ENCODE data around the gene FAM43B.

The FAM43B gene

GRCh38 chr1:20578721-20579395 lies 26.5 kb downstream of the FAM43B start:
- DNase-seq (ENCODE audit: low read depth) = no peak
- in situ Hi-C loops (cut with HindIII; ENCODE audit: low sequenced_read_pairs) = no loop called here
- H3K4me3 ChIP-seq (ENCODE audit: low read depth, low read length) = no peak overlapping the region
- no peak for TF ChIP-seq CTCF (IDR thresholded peaks at IDR 0.05; ENCODE audit: low read depth, low read length, missing control alignments)

GRCh38 chr1:20584890-20585289 lies 32.5 kb downstream of the FAM43B start:
- in situ Hi-C loops (cut with HindIII; ENCODE audit: low sequenced_read_pairs) = no loop called here
- no peak for DNase-seq (ENCODE audit: low read depth)
- TF ChIP-seq CTCF (IDR thresholded peaks at IDR 0.05; ENCODE audit: low read depth, low read length, missing control alignments) = no peak
- H3K4me3 ChIP-seq (ENCODE audit: low read depth, low read length) = no peak overlapping the region

- no peak for TF ChIP-seq CTCF (IDR thresholded peaks at IDR 0.05; ENCODE audit: low read depth, low read length, missing control alignments)
- H3K4me3 ChIP-seq (ENCODE audit: low read depth, low read length) = no peak overlapping the region
- in situ Hi-C loops (cut with HindIII; ENCODE audit: low sequenced_read_pairs) = no loop called here
- DNase-seq (ENCODE audit: low read depth) = no peak
Measured at GRCh38 chr1:20586953-20587660, 34.7 kb downstream of the FAM43B start.

GRCh38 chr1:20587661-20588053 lies 35.3 kb downstream of the FAM43B start:
- DNase-seq (ENCODE audit: low read depth) = no peak
- no peak for TF ChIP-seq CTCF (IDR thresholded peaks at IDR 0.05; ENCODE audit: low read depth, low read length, missing control alignments)
- no peak overlapping the region for H3K4me3 ChIP-seq (ENCODE audit: low read depth, low read length)
- in situ Hi-C loops (cut with HindIII; ENCODE audit: low sequenced_read_pairs) = no loop called here

GRCh38 chr1:20588634-20589225 lies 36.4 kb downstream of the FAM43B start, which contains the start of gene CDA:
Gene CDA, plus strand, starts transcription at chr1:20589097. Its CDS starts 33 bp downstream, at chr1:20589130.
- no peak within 1 kb of the TSS for H3K4me3 ChIP-seq (ENCODE audit: low read depth, low read length)
- no peak for TF ChIP-seq CTCF (IDR thresholded peaks at IDR 0.05; ENCODE audit: low read depth, low read length, missing control alignments)
- in situ Hi-C loops (cut with HindIII; ENCODE audit: low sequenced_read_pairs) = no loop called here
- DNase-seq (ENCODE audit: low read depth) = no peak

- DNase-seq (ENCODE audit: low read depth) = no peak
- in situ Hi-C loops (cut with HindIII; ENCODE audit: low sequenced_read_pairs) = no loop called here
- TF ChIP-seq CTCF (IDR thresholded peaks at IDR 0.05; ENCODE audit: low read depth, low read length, missing control alignments) = no peak
- no peak overlapping the region for H3K4me3 ChIP-seq (ENCODE audit: low read depth, low read length)
Measured at GRCh38 chr1:20589331-20590278, 37.2 kb downstream of the FAM43B start.
